HCT116 (cell line): ENCODE results near the gene C4orf50. TPM values are rescaled to one million over a fixed set of nuclear protein-coding genes. Genes with fewer than 3 reads are reported as not detected.

ENCODE experiments used
- ATAC-seq: fragments of 200-7000 bp; cut with Tn5 transposase; 2 replicates; pipeline ENCODE4 v1.9.1; 2020; ENCODE audit warnings: mild to moderate bottlenecking, moderate library complexity
- BruUV-seq: library from RNA; stranded (reverse); fragments of 400-500 nt; replicated peaks from 2 replicates; lab custom pipeline; 2021; lab: Mats Ljungman, UMichigan
- CTCF ChIA-PET: fragments of 300-600 bp; sonication (Branson Sonifier 250); formaldehyde crosslinking; loops from one replicate; lab custom pipeline; 2021; ENCODE audit warnings: antibody characterized with exemption; lab: Charles Lee
- POLR2A ChIA-PET: fragments of 300-600, 350-600 bp; sonication (Branson Sonifier 250); formaldehyde crosslinking; loops from one replicate; lab custom pipeline; 2021; ENCODE audit warnings: antibody characterized with exemption; lab: Charles Lee
- RAD21 ChIA-PET, 2 experiments: fragments of 300-600 bp; sonication (Branson Sonifier 250); formaldehyde crosslinking; loops; one replicate each; lab custom pipeline; 2023; ENCODE audit warnings: low total read pairs in 2 of 2; ENCODE audit not compliant: uncharacterized antibody in 2 of 2, unreplicated experiment in 2 of 2, low non-redundant PET in 1 of 2; lab: Charles Lee
- DNase-seq: peaks from one replicate; pipeline ENCODE4 v3.0.0-alpha.2; 2010; ENCODE audit warnings: low read depth, low spot score
- H2AFZ ChIP-seq: fragments of 200-600 bp; shearing (Covaris generic), sonication (generic); 2 replicates; pipeline ENCODE4 v1.6.1; 2017; ENCODE audit warnings: low read depth, mixed run types, mixed read lengths, antibody characterized with exemption, low read length; ENCODE audit not compliant: poor library complexity, severe bottlenecking
- H3K27ac ChIP-seq: 2 replicates; pipeline ENCODE4 v1.5.1; 2012; ENCODE audit warnings: low read depth, low read length
- H3K27me3 ChIP-seq: fragments of 200-600 bp; sonication (generic); 2 replicates; pipeline ENCODE4 v1.6.1; 2016; ENCODE audit warnings: mixed run types, low read length, mixed read lengths; ENCODE audit not compliant: insufficient read depth
- H3K36me3 ChIP-seq, 2 experiments: fragments of 200-500 bp in 1 of 2; fragments of 200-600 bp in 1 of 2; sonication (Bioruptor generic) in 1 of 2; sonication (generic) in 1 of 2; 2 replicates each; pipeline versions ENCODE4 v1.5.1 to v1.6.1; 2014 to 2016; ENCODE audit warnings: low read length in 2 of 2, inconsistent platforms in 1 of 2, mixed read lengths in 1 of 2, mixed run types in 1 of 2; ENCODE audit not compliant: insufficient read depth in 2 of 2, control insufficient read depth in 1 of 2
- H3K4me1 ChIP-seq, 2 experiments: fragments of 200-600 bp in 1 of 2; sonication (generic) in 1 of 2; 2 replicates each; pipeline versions ENCODE4 v1.5.1 to v1.6.1; 2012 to 2017; ENCODE audit warnings: low read length in 2 of 2, inconsistent platforms in 1 of 2, mild to moderate bottlenecking in 1 of 2, mixed read lengths in 1 of 2, mixed run types in 1 of 2, moderate library complexity in 1 of 2; ENCODE audit not compliant: insufficient read depth in 2 of 2, control insufficient read depth in 1 of 2
- H3K4me2 ChIP-seq: fragments of 200-600 bp; sonication (generic); 2 replicates; pipeline ENCODE4 v1.6.1; 2017; ENCODE audit warnings: mixed run types, low read length, mixed read lengths
- H3K4me3 ChIP-seq, 2 experiments: fragments of 200-600 bp in 1 of 2; sonication (generic) in 1 of 2; replicated peaks in 1 of 2; 2 replicates each; pipeline ENCODE4 v1.5.1; 2011 to 2016; ENCODE audit warnings: low read length in 2 of 2, control low read depth in 1 of 2, low read depth in 1 of 2, mild to moderate bottlenecking in 1 of 2, mixed read lengths in 1 of 2, mixed run types in 1 of 2
- H3K79me2 ChIP-seq: fragments of 200-600 bp; sonication (generic); 2 replicates; pipeline ENCODE4 v1.6.1; 2017; ENCODE audit warnings: mild to moderate bottlenecking, mixed run types, low read length, moderate library complexity, mixed read lengths; ENCODE audit not compliant: insufficient read depth
- H3K9ac ChIP-seq: fragments of 200-600 bp; sonication (generic); 2 replicates; pipeline ENCODE4 v1.6.1; 2016; ENCODE audit warnings: low read length, mixed read lengths
- H3K9me2 ChIP-seq: fragments of 200-600 bp; sonication (generic), shearing (Covaris generic); 2 replicates; pipeline ENCODE4 v1.6.1; 2017; ENCODE audit warnings: mixed run types, mild to moderate bottlenecking, moderate library complexity; ENCODE audit not compliant: insufficient read depth
- H3K9me3 ChIP-seq, 2 experiments: fragments of 200-500 bp in 1 of 2; fragments of 200-600 bp in 1 of 2; sonication (Bioruptor generic) in 1 of 2; sonication (generic) in 1 of 2; 2 replicates each; pipeline ENCODE4 v1.6.1; 2014 to 2017; ENCODE audit warnings: low read length in 2 of 2, mixed read lengths in 2 of 2, inconsistent platforms in 1 of 2, low read depth in 1 of 2, mild to moderate bottlenecking in 1 of 2, mixed run types in 1 of 2, moderate library complexity in 1 of 2; ENCODE audit not compliant: control insufficient read depth in 1 of 2, insufficient read depth in 1 of 2
- H4K20me1 ChIP-seq: fragments of 200-600 bp; sonication (generic), shearing (Covaris generic); 2 replicates; pipeline ENCODE4 v1.6.1; 2017; ENCODE audit warnings: mixed run types, mild to moderate bottlenecking, moderate library complexity; ENCODE audit not compliant: insufficient read depth
- CBX3 ChIP-seq: IDR thresholded peaks from 2 replicates; pipeline ENCODE4 v1.6.1; 2012; ENCODE audit warnings: low read depth
- ELF1 ChIP-seq: IDR thresholded peaks from 2 replicates; pipeline ENCODE4 v1.6.1; 2012; ENCODE audit warnings: low read depth, borderline replicate concordance
- EZH2phosphoT487 ChIP-seq: fragments of 200-600 bp; IDR thresholded peaks from 2 replicates; pipeline ENCODE4 v1.6.1; 2018; ENCODE audit warnings: antibody characterized with exemption, borderline replicate concordance
- FOSL1 ChIP-seq: IDR thresholded peaks from 2 replicates; pipeline ENCODE4 v1.6.1; 2012; ENCODE audit warnings: low read depth
- JUND ChIP-seq: IDR thresholded peaks from 2 replicates; pipeline ENCODE4 v1.6.1; 2012
- POLR2AphosphoS5 ChIP-seq: IDR thresholded peaks from 2 replicates; pipeline ENCODE4 v1.6.1; 2011; ENCODE audit warnings: mild to moderate bottlenecking, low read depth, low read length, moderate library complexity
- RAD21 ChIP-seq: IDR thresholded peaks from 2 replicates; pipeline ENCODE4 v1.6.1; 2012; ENCODE audit warnings: low read depth, mild to moderate bottlenecking
- REST ChIP-seq: IDR thresholded peaks from 2 replicates; pipeline ENCODE4 v1.6.1; 2012; ENCODE audit warnings: low read depth
- SP1 ChIP-seq: IDR thresholded peaks from 2 replicates; pipeline ENCODE4 v1.6.1; 2012; ENCODE audit warnings: low read depth
- TCF7L2 ChIP-seq: IDR thresholded peaks from 2 replicates; pipeline ENCODE4 v1.7.0; 2011; ENCODE audit warnings: borderline replicate concordance, inconsistent platforms; ENCODE audit not compliant: insufficient read depth, insufficient read length; ENCODE audit errors: extremely low read depth
- ZBTB33 ChIP-seq: IDR thresholded peaks from 2 replicates; pipeline ENCODE4 v1.6.1; 2011; ENCODE audit warnings: mild to moderate bottlenecking, low read length, moderate library complexity; ENCODE audit not compliant: insufficient replicate concordance; ENCODE audit errors: extremely low read depth
- ZNF274 ChIP-seq: fragments of 200-500 bp; sonication (Bioruptor generic); IDR thresholded peaks from 2 replicates; pipeline ENCODE4 v1.6.1; 2014; ENCODE audit warnings: mild to moderate bottlenecking, low read depth, low read length, inconsistent platforms
- intact Hi-C: fragments of 100-400 bp; cut with micrococcal nuclease; formaldehyde crosslinking; loops from 2 replicates; pipeline ENCODE4 v1.10.0; 2022
- total RNA-seq: library from RNA; stranded (reverse); gene quantifications from one replicate; pipeline ENCODE4 v1.2.1, GENCODE V29; 2021; ENCODE audit not compliant: unreplicated experiment
- TF ChIP-seq, protein P1 (sequence below): IDR thresholded peaks from 2 replicates; pipeline ENCODE4 v1.6.1; 2012
- TF ChIP-seq, protein P2 (sequence below): IDR thresholded peaks from 2 replicates; pipeline ENCODE4 v1.6.1; 2012
- TF ChIP-seq, protein P3 (sequence below), 3 experiments: fragments of 200-600 bp in 1 of 3; sonication (generic) in 1 of 3; IDR thresholded peaks in 2 of 3; conservative IDR thresholded peaks in 1 of 3; 2 replicates each; pipeline ENCODE4 v1.5.1; 2012 to 2017; ENCODE audit warnings: low read depth in 2 of 3, low read length in 2 of 3, antibody characterized with exemption in 1 of 3, borderline replicate concordance in 1 of 3, control low read depth in 1 of 3, mild to moderate bottlenecking in 1 of 3, mixed read lengths in 1 of 3, mixed run types in 1 of 3, moderate library complexity in 1 of 3; ENCODE audit not compliant: insufficient read depth in 1 of 3

C4orf50 gene
- total RNA-seq, 1 experiment from 2014 or later = not detected

DNA sequence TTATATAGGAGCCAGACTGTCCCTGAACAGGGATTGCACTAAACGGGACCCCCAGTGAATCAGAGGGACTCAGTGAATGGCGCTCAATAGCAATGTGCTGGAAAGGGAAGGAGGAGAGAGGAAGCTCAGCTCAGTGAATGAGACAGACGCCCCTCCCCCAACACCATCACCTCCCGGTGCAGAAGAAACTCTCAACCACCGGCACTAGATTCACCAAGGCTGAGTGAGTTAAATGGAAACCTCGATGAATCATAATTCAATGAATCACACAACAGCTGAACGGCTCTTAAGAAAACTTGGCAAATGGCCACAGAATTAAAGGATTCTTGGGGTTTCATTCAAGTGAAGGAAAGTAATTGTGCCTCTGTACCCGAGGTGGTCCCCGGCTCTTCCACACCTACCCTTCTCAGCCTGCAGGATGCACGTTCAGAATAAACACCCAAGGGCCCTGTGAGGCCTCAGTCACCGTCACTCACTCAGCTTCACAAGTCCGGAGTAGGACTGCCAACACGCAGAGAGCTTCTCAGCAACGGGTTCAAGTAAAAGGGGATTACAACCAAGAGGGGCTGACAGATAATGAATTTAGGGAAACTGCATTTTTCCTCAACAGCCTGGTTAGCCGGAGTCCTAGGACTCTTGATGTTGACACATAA is 154.6 kb downstream of the C4orf50 start:
- POLR2A ChIA-PET = no interaction called here

More for the DNA sequence above, 154.6 kb downstream of the C4orf50 start:
- H3K9ac ChIP-seq = no peak overlapping the region
- TF ChIP-seq POLR2AphosphoS5 = no peak
- TF ChIP-seq, protein P1, sequence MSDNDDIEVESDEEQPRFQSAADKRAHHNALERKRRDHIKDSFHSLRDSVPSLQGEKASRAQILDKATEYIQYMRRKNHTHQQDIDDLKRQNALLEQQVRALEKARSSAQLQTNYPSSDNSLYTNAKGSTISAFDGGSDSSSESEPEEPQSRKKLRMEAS = no peak
- 0 out of 2 replicates have a peak, but pooled peaks have one; percentile 22 for TF ChIP-seq SP1
- TF ChIP-seq, protein P2, sequence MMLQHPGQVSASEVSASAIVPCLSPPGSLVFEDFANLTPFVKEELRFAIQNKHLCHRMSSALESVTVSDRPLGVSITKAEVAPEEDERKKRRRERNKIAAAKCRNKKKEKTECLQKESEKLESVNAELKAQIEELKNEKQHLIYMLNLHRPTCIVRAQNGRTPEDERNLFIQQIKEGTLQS = no peak
- no peak for TF ChIP-seq ZNF274
- no peak for TF ChIP-seq ZBTB33
- TF ChIP-seq REST = no peak
- no peak for TF ChIP-seq TCF7L2
- no peak for TF ChIP-seq RAD21
- peak; percentile 56 for TF ChIP-seq JUND
- TF ChIP-seq, protein P3, sequence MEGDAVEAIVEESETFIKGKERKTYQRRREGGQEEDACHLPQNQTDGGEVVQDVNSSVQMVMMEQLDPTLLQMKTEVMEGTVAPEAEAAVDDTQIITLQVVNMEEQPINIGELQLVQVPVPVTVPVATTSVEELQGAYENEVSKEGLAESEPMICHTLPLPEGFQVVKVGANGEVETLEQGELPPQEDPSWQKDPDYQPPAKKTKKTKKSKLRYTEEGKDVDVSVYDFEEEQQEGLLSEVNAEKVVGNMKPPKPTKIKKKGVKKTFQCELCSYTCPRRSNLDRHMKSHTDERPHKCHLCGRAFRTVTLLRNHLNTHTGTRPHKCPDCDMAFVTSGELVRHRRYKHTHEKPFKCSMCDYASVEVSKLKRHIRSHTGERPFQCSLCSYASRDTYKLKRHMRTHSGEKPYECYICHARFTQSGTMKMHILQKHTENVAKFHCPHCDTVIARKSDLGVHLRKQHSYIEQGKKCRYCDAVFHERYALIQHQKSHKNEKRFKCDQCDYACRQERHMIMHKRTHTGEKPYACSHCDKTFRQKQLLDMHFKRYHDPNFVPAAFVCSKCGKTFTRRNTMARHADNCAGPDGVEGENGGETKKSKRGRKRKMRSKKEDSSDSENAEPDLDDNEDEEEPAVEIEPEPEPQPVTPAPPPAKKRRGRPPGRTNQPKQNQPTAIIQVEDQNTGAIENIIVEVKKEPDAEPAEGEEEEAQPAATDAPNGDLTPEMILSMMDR (IDR thresholded peaks at IDR 0.05 in 2 of 3, conservative IDR thresholded peaks at IDR 0.05 in 1 of 3; ENCODE audit: borderline replicate concordance in 1 of 3, insufficient read depth in 1 of 3, low read depth in 2 of 3, low read length in 2 of 3) = no peak
- TF ChIP-seq CBX3 = no peak
- TF ChIP-seq EZH2phosphoT487 = no peak
- no peak for TF ChIP-seq ELF1
- TF ChIP-seq FOSL1 = peak; percentile 70
- no peak overlapping the region for H3K4me3 ChIP-seq
- peaks cover 4 to 8% of the 10 kb centered on the region in 2 experiments; a peak in 3 of 4 replicates for H3K4me1 ChIP-seq
- H3K4me2 ChIP-seq = peak overlapping the region; percentile 15; the same call in 1 of the 2 replicates
- no peak overlapping the region for H2AFZ ChIP-seq
- ChIA-PET CTCF (interaction anchor here (1.3 kb wide), 1 partner anchor 42 kb away, joined by 5 read pairs; no protein-coding TSS in a partner anchor), RAD21 (no interaction called here)
- H3K79me2 ChIP-seq = no peaks in the 10 kb centered on the region
- H3K36me3 ChIP-seq = no peaks in the 10 kb centered on the region
- peaks cover 57% of the 10 kb centered on the region for H3K27me3 ChIP-seq
- no peaks in the 10 kb centered on the region for H4K20me1 ChIP-seq
- no peak overlapping the region for H3K27ac ChIP-seq
- ATAC-seq (peak; percentile 53; the same call in 1 of the 2 replicates), DNase-seq (peak; percentile 57)
- H3K9me2 ChIP-seq = no peaks in the 10 kb centered on the region
- intact Hi-C loops = no loop called here
- no peaks in the 10 kb centered on the region for H3K9me3 ChIP-seq
- no TSS peak for BruUV-seq
